OCI-LY3 (cell line): ENCODE results near the gene CLCF1.
"Not testable (repeated sequence)": the region's sequence is repeated elsewhere in the genome, so short reads cannot be mapped to it uniquely, and the experiment has no call there.

ENCODE experiments used
- EZH2phosphoT487 ChIP-seq: fragments of 200-600 bp; shearing (Covaris generic); IDR thresholded peaks from 2 replicates; pipeline ENCODE4 v1.6.1; 2018; ENCODE audit warnings: antibody characterized with exemption, mixed run types, low read depth
- TF ChIP-seq, protein P1 (sequence below): fragments of 200-600, 300-600 bp; sonication (generic); IDR thresholded peaks from 2 replicates; pipeline ENCODE4 v1.5.1; 2014; ENCODE audit warnings: antibody characterized with exemption, low read length, low read depth

DNA sequence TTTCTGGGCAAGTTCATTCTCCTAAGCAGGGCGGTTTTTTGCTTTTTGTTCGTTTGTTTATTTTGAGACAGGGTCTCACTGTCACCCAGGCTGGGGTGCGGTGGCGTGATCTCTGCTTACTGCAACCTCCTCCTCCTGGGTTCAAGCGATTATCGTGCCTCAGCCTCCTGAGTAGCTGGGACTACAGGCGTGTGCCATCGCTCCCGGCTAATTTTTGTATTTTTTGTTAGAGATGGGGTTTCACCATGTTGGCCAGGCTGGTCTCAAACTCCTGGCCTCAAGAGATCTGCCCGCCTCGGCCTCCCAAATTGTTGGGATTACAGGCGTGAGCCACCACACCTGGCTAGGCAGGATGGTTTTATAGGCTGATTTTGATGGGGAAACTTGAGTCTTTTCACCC is 54.5 kb downstream of the CLCF1 start:
- not testable (repeated sequence) for TF ChIP-seq EZH2phosphoT487
- TF ChIP-seq, protein P1, sequence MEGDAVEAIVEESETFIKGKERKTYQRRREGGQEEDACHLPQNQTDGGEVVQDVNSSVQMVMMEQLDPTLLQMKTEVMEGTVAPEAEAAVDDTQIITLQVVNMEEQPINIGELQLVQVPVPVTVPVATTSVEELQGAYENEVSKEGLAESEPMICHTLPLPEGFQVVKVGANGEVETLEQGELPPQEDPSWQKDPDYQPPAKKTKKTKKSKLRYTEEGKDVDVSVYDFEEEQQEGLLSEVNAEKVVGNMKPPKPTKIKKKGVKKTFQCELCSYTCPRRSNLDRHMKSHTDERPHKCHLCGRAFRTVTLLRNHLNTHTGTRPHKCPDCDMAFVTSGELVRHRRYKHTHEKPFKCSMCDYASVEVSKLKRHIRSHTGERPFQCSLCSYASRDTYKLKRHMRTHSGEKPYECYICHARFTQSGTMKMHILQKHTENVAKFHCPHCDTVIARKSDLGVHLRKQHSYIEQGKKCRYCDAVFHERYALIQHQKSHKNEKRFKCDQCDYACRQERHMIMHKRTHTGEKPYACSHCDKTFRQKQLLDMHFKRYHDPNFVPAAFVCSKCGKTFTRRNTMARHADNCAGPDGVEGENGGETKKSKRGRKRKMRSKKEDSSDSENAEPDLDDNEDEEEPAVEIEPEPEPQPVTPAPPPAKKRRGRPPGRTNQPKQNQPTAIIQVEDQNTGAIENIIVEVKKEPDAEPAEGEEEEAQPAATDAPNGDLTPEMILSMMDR: not testable (repeated sequence)
